Pulmonary artery endothelial cell (primary cell): ENCODE measurements around the gene KCNMB2. TPM values are rescaled to one million over a fixed set of nuclear protein-coding genes. Genes with fewer than 3 reads are reported as not detected.

Source experiments
- DNase-seq: peaks from one replicate; pipeline ENCODE4 v3.0.0-alpha.2; 2011; ENCODE audit warnings: low read depth, low spot score
- total RNA-seq: library from RNA; depleted of rRNA; stranded (reverse); fragments of >200 nt; gene quantifications from 2 replicates; pipeline ENCODE4 v1.2.3, GENCODE V29; 2014

KCNMB2 gene
- total RNA-seq, 1 donor from 2014 or later: not detected

GRCh38 chr3:178568911-178569310 lies 32.7 kb downstream of the KCNMB2 start:
- no peak for DNase-seq

GRCh38 chr3:178569826-178570225 lies 33.6 kb downstream of the KCNMB2 start:
- DNase-seq: no peak

- DNase-seq: no peak
Observed at GRCh38 chr3:178583963-178584575, 47.8 kb downstream of the KCNMB2 start.

- DNase-seq: no peak
Observed at GRCh38 chr3:178584722-178585380, 48.6 kb downstream of the KCNMB2 start.

- no peak for DNase-seq
Observed at GRCh38 chr3:178585454-178585853, 49.2 kb downstream of the KCNMB2 start.

GRCh38 chr3:178586076-178586475 lies 49.8 kb downstream of the KCNMB2 start:
- no peak for DNase-seq

GRCh38 chr3:178588628-178589027 lies 52.4 kb downstream of the KCNMB2 start:
- DNase-seq: no peak

GRCh38 chr3:178593786-178594185 lies 57.5 kb downstream of the KCNMB2 start:
- no peak for DNase-seq

- DNase-seq: no peak
Observed at GRCh38 chr3:178597371-178597770, 61.1 kb downstream of the KCNMB2 start.

GRCh38 chr3:178602856-178603255 lies 66.6 kb downstream of the KCNMB2 start:
- DNase-seq: no peak

GRCh38 chr3:178603735-178604134 lies 67.5 kb downstream of the KCNMB2 start:
- no peak for DNase-seq

- no peak for DNase-seq
Observed at GRCh38 chr3:178618197-178618596, 82.0 kb downstream of the KCNMB2 start.

- no peak for DNase-seq
Observed at GRCh38 chr3:178618896-178619295, 82.7 kb downstream of the KCNMB2 start.

GRCh38 chr3:178623666-178624255 lies 87.5 kb downstream of the KCNMB2 start:
- no peak for DNase-seq

- no peak for DNase-seq
Observed at GRCh38 chr3:178624276-178624675, 88.0 kb downstream of the KCNMB2 start.

- no peak for DNase-seq
Observed at GRCh38 chr3:178625053-178625600, 88.9 kb downstream of the KCNMB2 start.

GRCh38 chr3:178628037-178628436 lies 91.8 kb downstream of the KCNMB2 start:
- no peak for DNase-seq

- no peak for DNase-seq
Observed at GRCh38 chr3:178629430-178630178, 93.4 kb downstream of the KCNMB2 start.

- no peak for DNase-seq
Observed at GRCh38 chr3:178631950-178632349, 95.7 kb downstream of the KCNMB2 start.

GRCh38 chr3:178634975-178635374 lies 98.7 kb downstream of the KCNMB2 start:
- DNase-seq: no peak

GRCh38 chr3:178637802-178638201 lies 101.6 kb downstream of the KCNMB2 start:
- DNase-seq: no peak

- no peak for DNase-seq
Observed at GRCh38 chr3:178645503-178645902, 109.3 kb downstream of the KCNMB2 start.
